ENCODE data around the gene PTBP2. TPM values are rescaled to one million over a fixed set of nuclear protein-coding genes. Genes with fewer than 3 reads are reported as not detected.

PTBP2 gene
- total RNA-seq, 1 donor from 2014 or later: 95.9 TPM

DNA sequence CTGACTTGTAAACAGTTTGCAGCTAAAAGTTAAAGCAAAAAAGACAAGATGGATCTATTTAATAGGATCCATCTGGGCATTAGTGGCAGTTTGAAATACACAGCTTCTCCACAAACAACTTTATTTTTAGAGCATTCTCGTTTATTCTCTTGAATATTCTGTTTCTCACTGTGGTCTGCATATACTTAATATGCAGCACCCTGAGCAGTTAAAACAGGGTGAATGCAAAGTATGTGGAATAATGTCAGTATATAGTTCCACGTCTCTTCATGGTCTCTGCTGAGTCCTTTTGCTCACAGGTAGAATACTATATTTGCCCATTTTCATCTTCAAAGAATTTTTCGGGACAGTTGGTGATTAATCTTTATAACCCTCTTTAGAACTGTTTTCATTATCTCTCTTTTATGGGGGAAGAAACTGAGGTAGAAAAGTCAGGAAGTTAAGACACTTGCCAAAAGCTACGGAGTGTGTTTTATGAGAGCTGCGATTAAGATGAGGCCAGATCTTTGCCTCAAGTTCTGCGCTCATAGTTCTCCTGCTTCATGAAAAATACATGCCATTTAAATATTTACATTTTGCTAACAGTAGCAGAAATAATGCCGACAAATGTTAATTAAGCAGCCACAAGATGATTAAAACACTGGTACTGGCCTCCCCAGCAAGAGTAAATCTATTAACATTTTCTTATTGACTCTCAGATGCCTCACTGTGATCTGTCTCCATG is 115.6 kb downstream of the PTBP2 start:
- H3K4me1 ChIP-seq: no peaks in the 10 kb centered on the region
- H3K36me3 ChIP-seq: no peaks in the 10 kb centered on the region
- no peak for DNase-seq (ENCODE audit: low spot score in 2 of 2)
- H3K4me3 ChIP-seq: no peak overlapping the region
- H3K9me3 ChIP-seq: no peaks in the 10 kb centered on the region
- H3K27me3 ChIP-seq: no peaks in the 10 kb centered on the region
- no peak for TF ChIP-seq CTCF (IDR thresholded peaks at IDR 0.05)
- intact Hi-C loops (cut with DNase I): no loop called here
- no peak overlapping the region for H3K27ac ChIP-seq

GRCh38 chr1:96837781-96838216 is 116.2 kb downstream of the PTBP2 start:
- no peak for TF ChIP-seq CTCF (IDR thresholded peaks at IDR 0.05)
- Histone ChIP-seq H3K27me3 (no peaks in the 10 kb centered on the region), H3K27ac (no peak overlapping the region), H3K4me3 (no peak overlapping the region), H3K36me3 (no peaks in the 10 kb centered on the region), H3K9me3 (no peaks in the 10 kb centered on the region), H3K4me1 (no peaks in the 10 kb centered on the region)
- intact Hi-C loops (cut with DNase I): no loop called here
- no peak for DNase-seq (ENCODE audit: low spot score in 2 of 2)

DNA sequence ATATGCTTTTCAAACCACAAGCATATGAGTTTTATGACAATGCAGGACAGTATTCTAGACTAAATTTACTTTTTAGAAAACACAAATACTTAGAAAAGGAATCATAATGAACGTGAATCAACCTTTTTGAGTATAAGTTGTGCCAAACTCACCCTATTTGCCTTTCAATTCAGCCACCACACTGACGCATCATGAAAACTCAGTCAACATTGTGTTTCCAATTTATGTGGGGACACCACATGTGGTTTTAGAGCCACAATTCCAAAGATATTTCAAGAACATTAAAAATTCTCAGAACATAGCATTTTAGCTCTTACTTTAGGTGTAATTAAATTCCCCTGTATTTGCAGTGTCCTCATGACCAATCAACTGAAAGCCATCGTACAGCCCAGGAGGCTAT is 118.8 kb downstream of the PTBP2 start:
- Histone ChIP-seq H3K27ac (no peak overlapping the region), H3K9me3 (no peaks in the 10 kb centered on the region), H3K36me3 (no peaks in the 10 kb centered on the region), H3K4me1 (no peaks in the 10 kb centered on the region), H3K4me3 (no peak overlapping the region), H3K27me3 (no peaks in the 10 kb centered on the region)
- TF ChIP-seq CTCF (IDR thresholded peaks at IDR 0.05): no peak
- intact Hi-C loops (cut with DNase I): no loop called here
- DNase-seq (ENCODE audit: low spot score in 2 of 2): no peak

DNA sequence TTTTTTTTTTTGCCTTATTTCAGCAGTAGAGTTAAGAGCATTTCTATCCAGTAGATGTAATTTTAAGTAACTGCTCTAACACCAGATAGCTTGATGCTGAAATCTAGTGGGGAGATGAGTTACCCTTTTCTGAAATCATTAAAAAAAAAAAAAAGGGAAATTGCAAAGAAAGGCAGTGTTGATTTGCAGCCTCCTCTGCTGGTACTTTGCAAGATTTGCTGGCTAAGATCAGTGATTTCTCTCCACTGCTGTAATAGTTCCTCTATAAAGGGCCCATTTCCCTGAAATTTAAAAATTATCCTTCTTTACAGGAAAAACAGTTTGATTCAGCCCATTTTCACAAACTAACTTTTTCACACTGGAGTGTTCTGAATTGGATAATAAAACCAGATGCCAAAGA is 120.6 kb downstream of the PTBP2 start:
- no peaks in the 10 kb centered on the region for H3K36me3 ChIP-seq
- DNase-seq (ENCODE audit: low spot score in 2 of 2): no peak
- H3K4me1 ChIP-seq: no peaks in the 10 kb centered on the region
- no peak for TF ChIP-seq CTCF (IDR thresholded peaks at IDR 0.05)
- H3K27me3 ChIP-seq: no peaks in the 10 kb centered on the region
- no peak overlapping the region for H3K27ac ChIP-seq
- no peaks in the 10 kb centered on the region for H3K9me3 ChIP-seq
- no peak overlapping the region for H3K4me3 ChIP-seq
- intact Hi-C loops (cut with DNase I): no loop called here

DNA sequence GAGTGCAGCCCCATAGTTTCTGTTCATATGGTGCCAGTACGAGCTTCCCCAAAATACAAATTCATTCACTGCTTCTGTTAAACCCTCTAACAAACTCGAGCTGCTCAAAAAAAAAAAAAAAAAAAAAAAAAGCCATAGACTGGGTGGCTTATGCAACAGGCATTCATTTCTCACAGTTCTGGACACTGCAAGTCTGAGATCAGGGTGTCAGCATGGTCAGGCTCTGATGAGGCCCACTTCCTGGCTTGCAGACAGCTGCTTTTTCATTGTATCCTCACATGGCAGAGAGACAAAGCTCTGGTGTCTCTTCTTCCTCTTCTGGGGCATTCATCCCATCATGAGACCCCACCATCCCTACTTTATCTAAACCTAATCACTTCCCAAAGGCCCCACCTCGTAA is 121.6 kb downstream of the PTBP2 start:
- H3K27me3 ChIP-seq: no peaks in the 10 kb centered on the region
- no peaks in the 10 kb centered on the region for H3K4me1 ChIP-seq
- H3K27ac ChIP-seq: no peak overlapping the region
- no peak overlapping the region for H3K4me3 ChIP-seq
- H3K9me3 ChIP-seq: no peaks in the 10 kb centered on the region
- no peaks in the 10 kb centered on the region for H3K36me3 ChIP-seq
- intact Hi-C loops (cut with DNase I): no loop called here
- no peak for TF ChIP-seq CTCF (IDR thresholded peaks at IDR 0.05)
- no peak for DNase-seq (ENCODE audit: low spot score in 2 of 2)

GRCh38 chr1:96843601-96844000 is 122.0 kb downstream of the PTBP2 start:
- intact Hi-C loops (cut with DNase I): no loop called here
- H3K27me3 ChIP-seq: no peaks in the 10 kb centered on the region
- no peak overlapping the region for H3K4me3 ChIP-seq
- no peak for TF ChIP-seq CTCF (IDR thresholded peaks at IDR 0.05)
- H3K9me3 ChIP-seq: no peaks in the 10 kb centered on the region
- H3K4me1 ChIP-seq: no peaks in the 10 kb centered on the region
- no peaks in the 10 kb centered on the region for H3K36me3 ChIP-seq
- DNase-seq (ENCODE audit: low spot score in 2 of 2): no peak
- H3K27ac ChIP-seq: no peak overlapping the region
